ENCODE measurements around the gene SLC9A3.

GRCh38 chr5:541539-542318 is 17.5 kb upstream of the SLC9A3 start:
- TF ChIP-seq CTCF (IDR thresholded peaks at IDR 0.05) (no peak), EP300 (IDR thresholded peaks at IDR 0.05) (no peak)
